B cell (primary cell): ENCODE measurements around the gene RPS15. TPM values are rescaled to one million over a fixed set of nuclear protein-coding genes. Genes with fewer than 3 reads are reported as not detected.

Experiments
- ATAC-seq: fragments of 200-7000 bp; cut with Tn5 transposase; one replicate; pipeline ENCODE4 v1.10.0; 2021; ENCODE audit warnings: low read depth, mild to moderate bottlenecking, moderate number of reproducible peaks, moderate library complexity
- CTCF ChIA-PET: fragments of 350-600 bp; sonication (Branson Sonifier 250); formaldehyde crosslinking; loops from one replicate; lab custom pipeline; 2021; ENCODE audit warnings: antibody characterized with exemption, inconsistent platforms; lab: Charles Lee
- POLR2A ChIA-PET: fragments of 350-600 bp; sonication (Branson Sonifier 250); formaldehyde crosslinking; loops from one replicate; lab custom pipeline; 2021; ENCODE audit warnings: antibody characterized with exemption; lab: Charles Lee
- DNase-seq: peaks from one replicate; pipeline ENCODE4 v3.0.0; 2013
- H2AFZ ChIP-seq: 2 replicates; pipeline ENCODE4 v1.6.1; 2012; ENCODE audit warnings: mild to moderate bottlenecking, low read depth, low read length; ENCODE audit not compliant: insufficient read depth, poor library complexity, severe bottlenecking
- H3K27ac ChIP-seq, 2 donors: 1 replicate in 1 of 2; 2 replicates in 1 of 2; pipeline ENCODE4 v1.5.1; 2012 to 2013; ENCODE audit warnings: low read length in 2 of 2, mild to moderate bottlenecking in 2 of 2, moderate library complexity in 1 of 2
- H3K27me3 ChIP-seq, 4 experiments: fragments of 200-600 bp in 1 of 4; sonication (generic) in 1 of 4; replicated peaks in 1 of 4; 1 replicate in 2 of 4; 2 replicates in 2 of 4; pipeline versions ENCODE4 v1.6.1 to v1.7.0; 2013 to 2016; ENCODE audit warnings: low read length in 3 of 4, mild to moderate bottlenecking in 2 of 4, mixed read lengths in 1 of 4, moderate library complexity in 1 of 4; ENCODE audit not compliant: insufficient read depth in 4 of 4, control insufficient read depth in 3 of 4; ENCODE audit errors: control extremely low read depth in 1 of 4
- H3K36me3 ChIP-seq, 2 experiments: replicated peaks in 1 of 2; 1 replicate in 1 of 2; 2 replicates in 1 of 2; pipeline versions ENCODE4 v1.6.1 to v1.7.1; 2013; ENCODE audit warnings: low read length in 1 of 2; ENCODE audit not compliant: insufficient read depth in 2 of 2, control insufficient read depth in 1 of 2; ENCODE audit errors: control extremely low read depth in 1 of 2, extremely low read depth in 1 of 2
- H3K4me1 ChIP-seq, 2 donors: fragments of 200-600 bp in 1 of 2; sonication (generic) in 1 of 2; 1 replicate in 1 of 2; 2 replicates in 1 of 2; pipeline versions ENCODE4 v1.5.1 to v1.6.1; 2013 to 2017; ENCODE audit warnings: low read length in 2 of 2; ENCODE audit not compliant: control insufficient read depth in 2 of 2, insufficient read depth in 2 of 2
- H3K4me2 ChIP-seq: replicated peaks from 2 replicates; pipeline ENCODE3; 2012; ENCODE audit warnings: mild to moderate bottlenecking, low read depth, low read length; ENCODE audit not compliant: poor library complexity, severe bottlenecking
- H3K4me3 ChIP-seq, 5 experiments: fragments of 200-600 bp in 1 of 5; sonication (generic) in 1 of 5; 1 replicate in 3 of 5; 2 replicates in 2 of 5; pipeline versions ENCODE4 v1.5.1 to v1.7.0; 2011 to 2016; ENCODE audit warnings: low read length in 4 of 5, mild to moderate bottlenecking in 4 of 5, low read depth in 2 of 5, control low read depth in 1 of 5, moderate library complexity in 1 of 5; ENCODE audit not compliant: insufficient read depth in 1 of 5; ENCODE audit errors: control extremely low read depth in 1 of 5, extremely low read depth in 1 of 5
- H3K79me2 ChIP-seq: fragments of 200-600 bp; sonication (generic); one replicate; pipeline ENCODE4 v1.6.0; 2016; ENCODE audit warnings: low read length; ENCODE audit not compliant: control insufficient read depth, insufficient read depth
- H3K9ac ChIP-seq: fragments of 200-600 bp; sonication (generic); 2 replicates; pipeline ENCODE4 v1.6.1; 2017; ENCODE audit warnings: mild to moderate bottlenecking, low read length, moderate library complexity
- H3K9me3 ChIP-seq, 3 donors: one replicate each; pipeline versions ENCODE4 v1.6.1 to v1.7.1; 2013; ENCODE audit warnings: low read length in 2 of 3; ENCODE audit not compliant: control insufficient read depth in 2 of 3, insufficient read depth in 1 of 3; ENCODE audit errors: control extremely low read depth in 1 of 3
- H4K20me1 ChIP-seq: 2 replicates; pipeline ENCODE4 v1.6.0; 2012; ENCODE audit warnings: mild to moderate bottlenecking, low read length; ENCODE audit not compliant: insufficient read depth, control insufficient read depth, poor library complexity, severe bottlenecking
- H3K27ac Mint-ChIP-seq: one replicate; pipeline ENCODE4 v1.8.0; 2021; ENCODE audit warnings: mixed read lengths
- H3K27me3 Mint-ChIP-seq: one replicate; pipeline ENCODE4 v1.8.0; 2021; ENCODE audit warnings: mixed read lengths
- H3K4me1 Mint-ChIP-seq: one replicate; pipeline ENCODE4 v1.8.0; 2021; ENCODE audit warnings: mixed read lengths
- H3K4me3 Mint-ChIP-seq: one replicate; pipeline ENCODE4 v1.8.0; 2021; ENCODE audit warnings: mixed read lengths
- H3K9me3 Mint-ChIP-seq: one replicate; pipeline ENCODE4 v1.8.0; 2022; ENCODE audit warnings: mixed read lengths; ENCODE audit not compliant: insufficient read depth
- EZH2 ChIP-seq: IDR thresholded peaks from 2 replicates; pipeline ENCODE4 v1.6.1; 2012; ENCODE audit warnings: borderline replicate concordance, low read depth, mild to moderate bottlenecking, moderate library complexity, low read length; ENCODE audit not compliant: insufficient read depth, poor library complexity, severe bottlenecking
- WGBS: methylation state at CpG from one replicate; pipeline ENCODE4 v1.1.5; 2013; ENCODE audit warnings: missing lambda C conversion rate; ENCODE audit not compliant: insufficient coverage; 5-methylcytosine and 5-hydroxymethylcytosine counted together
- intact Hi-C: fragments of 100-400 bp; cut with micrococcal nuclease; formaldehyde crosslinking; loops from one replicate; pipeline ENCODE4 v1.10.0; 2022
- polyA plus RNA-seq: library from polyadenylated mRNA; depleted of rRNA; stranded (reverse); fragments of >200 nt; gene quantifications from 2 replicates; pipeline ENCODE4 v1.2.3, GENCODE V29; 2012
- total RNA-seq, 2 donors: library from RNA; stranded (reverse); fragments of 120-200 nt in 1 of 2; gene quantifications; 1 replicate in 1 of 2; 2 replicates in 1 of 2; pipeline versions ENCODE4 v1.2.3 to v1.2.4, GENCODE V29; 2013 to 2022
- TF ChIP-seq, protein P1 (sequence below): fragments of 200-600 bp; IDR thresholded peaks from one replicate; pipeline ENCODE4 v1.8.0; 2022; ENCODE audit warnings: antibody characterized with exemption, mild to moderate bottlenecking

The RPS15 gene
- total and polyA plus RNA-seq, 2 donors (not counting 1 experiment from before 2014, with no cell fraction given): 1,520 to 6,007 TPM

DNA sequence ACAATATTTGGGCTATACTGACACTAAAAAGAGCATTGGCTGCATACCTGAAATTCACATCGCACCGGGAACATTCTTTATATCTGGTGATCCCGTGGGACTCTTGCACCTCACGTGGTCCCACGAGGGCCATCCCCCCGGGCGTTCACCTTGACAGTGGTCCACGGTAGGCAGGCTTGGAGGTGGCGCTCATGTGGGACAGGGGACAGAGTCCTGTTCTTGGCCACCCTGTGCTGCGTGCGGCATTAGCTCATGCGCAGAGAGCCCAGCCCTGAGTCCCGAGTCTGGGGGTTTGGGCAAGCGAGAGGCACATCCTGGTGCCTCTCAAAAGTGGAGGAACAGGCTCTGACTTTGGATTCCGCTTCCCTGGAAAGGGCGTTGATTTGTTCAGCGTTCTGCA lies 44.4 kb upstream of the RPS15 start:
- Histone ChIP-seq H3K27me3 (no peaks in the 10 kb centered on the region), H2AFZ (no peak overlapping the region), H3K4me3 (no peak overlapping the region), H3K9ac (no peak overlapping the region), H3K4me2 (no peak overlapping the region), H3K4me1 (no peaks in the 10 kb centered on the region), H3K36me3 (peaks cover 0 to 33% of the 10 kb centered on the region in 2 experiments), H3K79me2 (no peaks in the 10 kb centered on the region), H4K20me1 (peaks cover under 1% of the 10 kb centered on the region), H3K9me3 (no peaks in the 10 kb centered on the region), H3K27ac (no peak overlapping the region)
- no peak for ATAC-seq
- H3K9me3 Mint-ChIP-seq: no peaks in the 10 kb centered on the region
- POLR2A ChIA-PET: no interaction called here
- intact Hi-C loops: no loop called here
- WGBS: 92% methylated on average over 17 of the region's 17 CpGs
- H3K4me1 Mint-ChIP-seq: no peaks in the 10 kb centered on the region
- H3K27me3 Mint-ChIP-seq: no peaks in the 10 kb centered on the region
- no peak for TF ChIP-seq EZH2
- TF ChIP-seq, protein P1, sequence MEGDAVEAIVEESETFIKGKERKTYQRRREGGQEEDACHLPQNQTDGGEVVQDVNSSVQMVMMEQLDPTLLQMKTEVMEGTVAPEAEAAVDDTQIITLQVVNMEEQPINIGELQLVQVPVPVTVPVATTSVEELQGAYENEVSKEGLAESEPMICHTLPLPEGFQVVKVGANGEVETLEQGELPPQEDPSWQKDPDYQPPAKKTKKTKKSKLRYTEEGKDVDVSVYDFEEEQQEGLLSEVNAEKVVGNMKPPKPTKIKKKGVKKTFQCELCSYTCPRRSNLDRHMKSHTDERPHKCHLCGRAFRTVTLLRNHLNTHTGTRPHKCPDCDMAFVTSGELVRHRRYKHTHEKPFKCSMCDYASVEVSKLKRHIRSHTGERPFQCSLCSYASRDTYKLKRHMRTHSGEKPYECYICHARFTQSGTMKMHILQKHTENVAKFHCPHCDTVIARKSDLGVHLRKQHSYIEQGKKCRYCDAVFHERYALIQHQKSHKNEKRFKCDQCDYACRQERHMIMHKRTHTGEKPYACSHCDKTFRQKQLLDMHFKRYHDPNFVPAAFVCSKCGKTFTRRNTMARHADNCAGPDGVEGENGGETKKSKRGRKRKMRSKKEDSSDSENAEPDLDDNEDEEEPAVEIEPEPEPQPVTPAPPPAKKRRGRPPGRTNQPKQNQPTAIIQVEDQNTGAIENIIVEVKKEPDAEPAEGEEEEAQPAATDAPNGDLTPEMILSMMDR: no peak
- H3K27ac Mint-ChIP-seq: no peak overlapping the region
- DNase-seq: no peak
- CTCF ChIA-PET: no interaction called here
- H3K4me3 Mint-ChIP-seq: no peak overlapping the region

DNA sequence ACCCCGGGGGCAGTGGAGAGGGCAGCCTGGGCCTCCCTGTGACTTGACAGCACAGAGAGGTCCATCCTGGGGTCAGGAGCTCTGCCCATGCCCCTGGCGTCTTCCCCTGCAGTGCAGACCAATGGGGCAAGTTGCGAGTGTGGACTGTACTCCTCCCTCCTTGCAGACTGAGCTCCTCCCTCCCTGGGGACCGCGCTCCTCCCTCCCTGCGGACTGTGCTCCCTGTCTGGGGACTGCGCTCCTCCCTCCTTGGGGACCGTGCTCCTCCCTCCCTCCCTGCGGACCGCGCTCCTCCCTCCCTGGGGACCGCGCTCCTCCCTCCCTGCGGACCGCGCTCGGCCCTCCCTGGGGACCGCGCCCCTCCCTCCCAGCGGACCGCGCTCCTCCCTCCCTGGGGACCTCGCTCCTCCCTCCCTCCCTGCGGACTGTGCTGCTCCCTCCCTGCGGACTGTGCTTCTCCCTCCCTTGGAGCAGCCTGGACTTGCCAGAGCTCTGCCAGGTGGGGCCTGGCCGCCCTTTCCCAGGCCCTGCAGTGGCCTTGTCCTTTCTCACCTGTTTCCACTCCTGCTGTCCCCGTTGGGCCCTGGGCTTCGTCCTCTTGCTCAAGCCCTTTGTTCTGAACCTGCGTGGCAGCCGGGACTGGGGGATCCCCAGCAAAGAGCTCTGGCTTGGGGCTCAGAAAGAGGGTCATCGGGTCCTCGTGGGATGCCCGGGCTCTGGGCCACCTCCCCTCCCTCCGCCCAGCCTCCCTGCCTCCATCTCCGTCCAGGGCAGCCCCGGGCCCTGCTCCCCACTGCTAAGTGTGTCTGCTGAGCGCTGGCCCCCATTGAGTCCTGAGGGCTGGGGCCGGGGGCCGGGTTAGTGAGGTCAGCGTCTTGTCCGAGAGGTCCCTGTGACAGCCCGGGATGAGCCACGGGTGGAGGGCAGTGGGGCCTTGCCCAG lies 43.7 kb upstream of the RPS15 start:
- no peaks in the 10 kb centered on the region for H3K79me2 ChIP-seq
- no peaks in the 10 kb centered on the region for H3K4me1 ChIP-seq
- no peaks in the 10 kb centered on the region for H3K9me3 Mint-ChIP-seq
- intact Hi-C loops: no loop called here
- no peak for TF ChIP-seq EZH2
- TF ChIP-seq, protein P1: no peak
- peaks cover 0 to 28% of the 10 kb centered on the region in 2 experiments for H3K36me3 ChIP-seq
- no peak overlapping the region for H3K27ac ChIP-seq
- no peaks in the 10 kb centered on the region for H4K20me1 ChIP-seq
- ATAC-seq (no peak), DNase-seq (no peak)
- no peak overlapping the region for H3K4me2 ChIP-seq
- H3K9me3 ChIP-seq: no peaks in the 10 kb centered on the region
- H3K9ac ChIP-seq: no peak overlapping the region
- no peaks in the 10 kb centered on the region for H3K4me1 Mint-ChIP-seq
- H3K4me3 Mint-ChIP-seq: no peak overlapping the region
- CTCF ChIA-PET: no interaction called here
- 95% methylated on average over 37 of the region's 43 CpGs for WGBS
- H3K27ac Mint-ChIP-seq: no peak overlapping the region
- POLR2A ChIA-PET: interaction anchor here (0.6 kb wide), 1 partner anchor 11 kb away, joined by 3 read pairs; no protein-coding TSS in a partner anchor
- no peaks in the 10 kb centered on the region for H3K27me3 Mint-ChIP-seq
- no peak overlapping the region for H3K4me3 ChIP-seq
- H3K27me3 ChIP-seq: no peaks in the 10 kb centered on the region
- H2AFZ ChIP-seq: no peak overlapping the region
